ENCODE measurements around the gene SNAPC5. TPM values are rescaled to one million over a fixed set of nuclear protein-coding genes. Genes with fewer than 3 reads are reported as not detected.

SNAPC5 gene
- total and polyA plus RNA-seq, 2 experiments from 2014 or later, result 21.2 to 43.2 TPM

- Histone ChIP-seq H2AFZ (no peak overlapping the region), H3K4me1 (ENCODE audit: insufficient read depth) (no peaks in the 10 kb centered on the region; the same call in 1 of the 2 replicates), H3K79me2 (replicated peaks; ENCODE audit: insufficient read depth) (no peaks in the 10 kb centered on the region), H3K4me3 (no peak overlapping the region), H3K27me3 (ENCODE audit: insufficient read depth) (no peaks in the 10 kb centered on the region), H3K36me3 (ENCODE audit: insufficient read depth) (no peaks in the 10 kb centered on the region), H3K4me2 (no peak overlapping the region), H3K27ac (ENCODE audit: low read depth) (no peak overlapping the region), H3K9me2 (ENCODE audit: insufficient read depth) (no peaks in the 10 kb centered on the region), H4K20me1 (replicated peaks; ENCODE audit: insufficient read depth) (no peaks in the 10 kb centered on the region; the same call in 1 of the 2 replicates), H3F3A (replicated peaks; ENCODE audit: low read depth) (no peaks in the 10 kb centered on the region)
- Mint-ChIP-seq H3K9me3 (no peaks in the 10 kb centered on the region), H3K27ac (no peak overlapping the region), H3K36me3 (ENCODE audit: low read depth) (peaks cover 3% of the 10 kb centered on the region), H3K4me3 (no peak overlapping the region), H3K4me1 (peaks cover 24% of the 10 kb centered on the region), H3K27me3 (ENCODE audit: insufficient read depth, low read depth, poor library complexity) (no peaks in the 10 kb centered on the region)
- DNase-seq (ENCODE audit: low spot score), result no peak
- ATAC-seq, result no peak
- TF ChIP-seq NANOG (IDR thresholded peaks at IDR 0.05; ENCODE audit: borderline replicate concordance) (no peak), STAT1 (IDR thresholded peaks at IDR 0.05; ENCODE audit: unreplicated experiment) (no peak), JUNB (IDR thresholded peaks at IDR 0.05; ENCODE audit: unreplicated experiment) (no peak)
These were observed 41.4 kb downstream of the SNAPC5 start for GRCh38 chr15:66456211-66456610.

GRCh38 chr15:66454143-66454542 is 43.4 kb downstream of the SNAPC5 start:
- H4K20me1 ChIP-seq (replicated peaks; ENCODE audit: insufficient read depth), result no peaks in the 10 kb centered on the region; the same call in 1 of the 2 replicates
- Mint-ChIP-seq H3K27ac (no peak overlapping the region), H3K36me3 (ENCODE audit: low read depth) (peaks cover 10% of the 10 kb centered on the region), H3K4me1 (peaks cover 15% of the 10 kb centered on the region), H3K9me3 (no peaks in the 10 kb centered on the region; the same call in 2 of the 3 replicates), H3K27me3 (ENCODE audit: insufficient read depth, low read depth, poor library complexity) (no peaks in the 10 kb centered on the region), H3K4me3 (no peak overlapping the region)
- H3K79me2 ChIP-seq (replicated peaks; ENCODE audit: insufficient read depth), result no peaks in the 10 kb centered on the region
- no peaks in the 10 kb centered on the region; the same call in 1 of the 2 replicates for H3K36me3 ChIP-seq (ENCODE audit: insufficient read depth)
- no peak overlapping the region for H3K27ac ChIP-seq (ENCODE audit: low read depth)
- H3K9me2 ChIP-seq (ENCODE audit: insufficient read depth), result no peaks in the 10 kb centered on the region
- H3K4me3 ChIP-seq, result no peak overlapping the region
- H2AFZ ChIP-seq, result no peak overlapping the region
- H3K27me3 ChIP-seq (ENCODE audit: insufficient read depth), result no peaks in the 10 kb centered on the region
- no peaks in the 10 kb centered on the region; the same call in 1 of the 2 replicates for H3K4me1 ChIP-seq (ENCODE audit: insufficient read depth)
- TF ChIP-seq ZNF331 (CRISPR knock-in tag; IDR thresholded peaks at IDR 0.05; ENCODE audit: low read depth) (no peak), EZH2phosphoT487 (IDR thresholded peaks at IDR 0.05; ENCODE audit: unreplicated experiment) (no peak), CREB1 (CRISPR knock-in tag; IDR thresholded peaks at IDR 0.05; ENCODE audit: low read depth) (no peak)
- H3K4me2 ChIP-seq, result no peak overlapping the region
- ATAC-seq, result no peak
- no peak for DNase-seq (ENCODE audit: low spot score)
- no peaks in the 10 kb centered on the region for H3F3A ChIP-seq (replicated peaks; ENCODE audit: low read depth)

- no peak for ATAC-seq
- TF ChIP-seq STAT1 (IDR thresholded peaks at IDR 0.05; ENCODE audit: unreplicated experiment) (no peak), NANOG (IDR thresholded peaks at IDR 0.05; ENCODE audit: borderline replicate concordance) (no peak), EZH2phosphoT487 (IDR thresholded peaks at IDR 0.05; ENCODE audit: unreplicated experiment) (no peak), POLR2AphosphoS5 (IDR thresholded peaks at IDR 0.05; ENCODE audit: low read depth) (no peak), EZH2 (IDR thresholded peaks at IDR 0.05; ENCODE audit: low read depth, unreplicated experiment) (no peak), CTCF (conservative IDR thresholded peaks at IDR 0.05; ENCODE audit: low read depth in 2 of 2) (no peak)
These were observed 44.5 kb downstream of the SNAPC5 start for GRCh38 chr15:66452971-66453580.

More at GRCh38 chr15:66452971-66453580, 44.5 kb downstream of the SNAPC5 start:
- Histone ChIP-seq H3K4me1 (ENCODE audit: insufficient read depth) (no peaks in the 10 kb centered on the region; the same call in 1 of the 2 replicates), H3K27ac (ENCODE audit: low read depth) (no peak overlapping the region), H3K4me2 (no peak overlapping the region), H3K4me3 (no peak overlapping the region), H3K27me3 (ENCODE audit: insufficient read depth) (no peaks in the 10 kb centered on the region), H3K9me2 (ENCODE audit: insufficient read depth) (no peaks in the 10 kb centered on the region), H3K36me3 (ENCODE audit: insufficient read depth) (no peaks in the 10 kb centered on the region; the same call in 1 of the 2 replicates), H3K79me2 (replicated peaks; ENCODE audit: insufficient read depth) (no peaks in the 10 kb centered on the region), H2AFZ (no peak overlapping the region), H4K20me1 (replicated peaks; ENCODE audit: insufficient read depth) (no peaks in the 10 kb centered on the region; the same call in 1 of the 2 replicates), H3F3A (replicated peaks; ENCODE audit: low read depth) (no peaks in the 10 kb centered on the region)
- Mint-ChIP-seq H3K27me3 (ENCODE audit: insufficient read depth, low read depth, poor library complexity) (no peaks in the 10 kb centered on the region), H3K4me1 (peaks cover 10% of the 10 kb centered on the region), H3K9me3 (no peaks in the 10 kb centered on the region; the same call in 2 of the 3 replicates), H3K4me3 (no peak overlapping the region), H3K36me3 (ENCODE audit: low read depth) (peaks cover 21% of the 10 kb centered on the region), H3K27ac (no peak overlapping the region)
- no peak for DNase-seq (ENCODE audit: low spot score)
